A673 (cell line): Measurements from ENCODE around the gene COL4A6. TPM values are rescaled to one million over a fixed set of nuclear protein-coding genes. Genes with fewer than 3 reads are reported as not detected.

ENCODE experiments used
- BruUV-seq: library from RNA; stranded (reverse); fragments of 400-500 nt; replicated peaks from 2 replicates; lab custom pipeline; 2021; lab: Mats Ljungman, UMichigan
- CTCF ChIA-PET: fragments of 300-600 bp; sonication (Branson Sonifier 250); formaldehyde crosslinking; loops from one replicate; lab custom pipeline; 2022; ENCODE audit warnings: antibody characterized with exemption; lab: Charles Lee
- POLR2A ChIA-PET: fragments of 300-600 bp; sonication (Branson Sonifier 250); formaldehyde crosslinking; loops from one replicate; lab custom pipeline; 2022; ENCODE audit warnings: antibody characterized with exemption; ENCODE audit not compliant: low non-redundant PET; lab: Charles Lee
- DNase-seq: peaks from one replicate; pipeline ENCODE4 v3.0.0-alpha.2; 2015; ENCODE audit warnings: low spot score
- H3K27ac ChIP-seq: fragments of 200-600 bp; sonication (generic); 2 replicates; pipeline ENCODE4 v1.5.1; 2016; ENCODE audit warnings: mixed run types, low read depth, mild to moderate bottlenecking, mixed read lengths, antibody characterized with exemption, low read length; ENCODE audit not compliant: poor library complexity, severe bottlenecking
- H3K27me3 ChIP-seq: fragments of 200-600 bp; sonication (generic); replicated peaks from 2 replicates; pipeline ENCODE4 v1.6.1; 2017; ENCODE audit warnings: mixed run types, low read depth, mild to moderate bottlenecking, mixed read lengths, antibody characterized with exemption, low read length; ENCODE audit not compliant: insufficient read depth, poor library complexity
- H3K36me3 ChIP-seq: fragments of 200-600 bp; sonication (generic); 2 replicates; pipeline ENCODE4 v1.6.1; 2016; ENCODE audit warnings: mixed run types, mild to moderate bottlenecking, mixed read lengths, antibody characterized with exemption, low read length; ENCODE audit not compliant: insufficient read depth, poor library complexity, severe bottlenecking
- H3K4me1 ChIP-seq: fragments of 200-600 bp; sonication (generic); 2 replicates; pipeline ENCODE4 v1.6.1; 2017; ENCODE audit warnings: mixed run types, mild to moderate bottlenecking, mixed read lengths, antibody characterized with exemption, low read length; ENCODE audit not compliant: insufficient read depth, poor library complexity, severe bottlenecking
- H3K4me3 ChIP-seq: fragments of 200-600 bp; sonication (generic); 2 replicates; pipeline ENCODE4 v1.5.1; 2016; ENCODE audit warnings: low read depth, mixed run types, mild to moderate bottlenecking, mixed read lengths, low read length; ENCODE audit not compliant: poor library complexity, severe bottlenecking
- H3K9me3 ChIP-seq: fragments of 200-600 bp; sonication (generic); 2 replicates; pipeline ENCODE4 v1.6.1; 2016; ENCODE audit warnings: mixed run types, low read depth, mild to moderate bottlenecking, mixed read lengths, antibody characterized with exemption, low read length; ENCODE audit not compliant: poor library complexity, severe bottlenecking
- EZH2 ChIP-seq: fragments of 200-600 bp; sonication (generic); IDR thresholded peaks from 2 replicates; pipeline ENCODE4 v1.6.1; 2017; ENCODE audit warnings: borderline replicate concordance, low read depth, mild to moderate bottlenecking, mixed read lengths, antibody characterized with exemption, low read length; ENCODE audit not compliant: poor library complexity, severe bottlenecking
- intact Hi-C: fragments of 100-400 bp; cut with micrococcal nuclease; formaldehyde crosslinking; loops from one replicate; pipeline ENCODE4 v1.10.0; 2022; ENCODE audit not compliant: unreplicated experiment
- total RNA-seq: library from RNA; stranded (reverse); gene quantifications from 2 replicates; pipeline ENCODE4 v1.2.3, GENCODE V29; 2021
- TF ChIP-seq, protein P1 (sequence below): fragments of 300-800, 200-600 bp; sonication (generic); conservative IDR thresholded peaks from 2 replicates; pipeline ENCODE4 v1.5.1; 2017; ENCODE audit warnings: low read depth, mild to moderate bottlenecking, antibody characterized with exemption, low read length, moderate library complexity, mixed read lengths

Gene COL4A6
- total RNA-seq, 1 experiment from 2014 or later, result not detected

- CTCF ChIA-PET, result no interaction called here
- H3K36me3 ChIP-seq, result no peaks in the 10 kb centered on the region
- POLR2A ChIA-PET, result no interaction called here
- H3K27ac ChIP-seq, result no peak overlapping the region
- no peak for TF ChIP-seq EZH2
- TF ChIP-seq, protein P1, sequence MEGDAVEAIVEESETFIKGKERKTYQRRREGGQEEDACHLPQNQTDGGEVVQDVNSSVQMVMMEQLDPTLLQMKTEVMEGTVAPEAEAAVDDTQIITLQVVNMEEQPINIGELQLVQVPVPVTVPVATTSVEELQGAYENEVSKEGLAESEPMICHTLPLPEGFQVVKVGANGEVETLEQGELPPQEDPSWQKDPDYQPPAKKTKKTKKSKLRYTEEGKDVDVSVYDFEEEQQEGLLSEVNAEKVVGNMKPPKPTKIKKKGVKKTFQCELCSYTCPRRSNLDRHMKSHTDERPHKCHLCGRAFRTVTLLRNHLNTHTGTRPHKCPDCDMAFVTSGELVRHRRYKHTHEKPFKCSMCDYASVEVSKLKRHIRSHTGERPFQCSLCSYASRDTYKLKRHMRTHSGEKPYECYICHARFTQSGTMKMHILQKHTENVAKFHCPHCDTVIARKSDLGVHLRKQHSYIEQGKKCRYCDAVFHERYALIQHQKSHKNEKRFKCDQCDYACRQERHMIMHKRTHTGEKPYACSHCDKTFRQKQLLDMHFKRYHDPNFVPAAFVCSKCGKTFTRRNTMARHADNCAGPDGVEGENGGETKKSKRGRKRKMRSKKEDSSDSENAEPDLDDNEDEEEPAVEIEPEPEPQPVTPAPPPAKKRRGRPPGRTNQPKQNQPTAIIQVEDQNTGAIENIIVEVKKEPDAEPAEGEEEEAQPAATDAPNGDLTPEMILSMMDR, result no peak
- H3K27me3 ChIP-seq, result peaks cover 10% of the 10 kb centered on the region
- intact Hi-C loops, result no loop called here
- H3K4me1 ChIP-seq, result no peaks in the 10 kb centered on the region
- no peak overlapping the region for H3K4me3 ChIP-seq
- no peaks in the 10 kb centered on the region for H3K9me3 ChIP-seq
- BruUV-seq, result no TSS peak
- DNase-seq, result no peak
These were observed 127.7 kb downstream of the COL4A6 start for GRCh38 chrX:108310506-108310905.

DNA sequence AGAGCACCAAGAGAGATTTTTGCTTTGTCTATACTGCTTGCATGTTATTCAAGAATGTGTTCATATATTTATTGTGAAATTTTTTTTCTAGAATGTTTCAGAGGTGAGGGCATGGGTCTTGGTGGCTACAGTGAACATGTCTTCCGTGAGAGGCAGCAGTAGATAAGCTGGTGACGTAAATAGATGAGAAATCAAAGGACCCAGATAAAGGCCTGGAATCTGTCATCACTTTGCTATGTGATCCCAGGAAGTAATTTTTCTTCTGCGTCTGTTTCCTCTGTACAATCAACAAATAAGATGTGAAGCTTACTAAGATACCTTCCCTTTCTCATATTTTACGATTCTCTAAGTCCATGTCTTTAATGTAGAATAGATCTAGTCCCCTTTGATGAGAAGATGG is 129.1 kb downstream of the COL4A6 start:
- peaks cover 16% of the 10 kb centered on the region for H3K27me3 ChIP-seq
- CTCF ChIA-PET, result no interaction called here
- no peaks in the 10 kb centered on the region for H3K9me3 ChIP-seq
- H3K4me1 ChIP-seq, result no peaks in the 10 kb centered on the region
- no peak overlapping the region for H3K27ac ChIP-seq
- no peak for TF ChIP-seq EZH2
- no peaks in the 10 kb centered on the region for H3K36me3 ChIP-seq
- BruUV-seq, result no TSS peak
- intact Hi-C loops, result no loop called here
- POLR2A ChIA-PET, result no interaction called here
- no peak for DNase-seq
- no peak overlapping the region for H3K4me3 ChIP-seq

DNA sequence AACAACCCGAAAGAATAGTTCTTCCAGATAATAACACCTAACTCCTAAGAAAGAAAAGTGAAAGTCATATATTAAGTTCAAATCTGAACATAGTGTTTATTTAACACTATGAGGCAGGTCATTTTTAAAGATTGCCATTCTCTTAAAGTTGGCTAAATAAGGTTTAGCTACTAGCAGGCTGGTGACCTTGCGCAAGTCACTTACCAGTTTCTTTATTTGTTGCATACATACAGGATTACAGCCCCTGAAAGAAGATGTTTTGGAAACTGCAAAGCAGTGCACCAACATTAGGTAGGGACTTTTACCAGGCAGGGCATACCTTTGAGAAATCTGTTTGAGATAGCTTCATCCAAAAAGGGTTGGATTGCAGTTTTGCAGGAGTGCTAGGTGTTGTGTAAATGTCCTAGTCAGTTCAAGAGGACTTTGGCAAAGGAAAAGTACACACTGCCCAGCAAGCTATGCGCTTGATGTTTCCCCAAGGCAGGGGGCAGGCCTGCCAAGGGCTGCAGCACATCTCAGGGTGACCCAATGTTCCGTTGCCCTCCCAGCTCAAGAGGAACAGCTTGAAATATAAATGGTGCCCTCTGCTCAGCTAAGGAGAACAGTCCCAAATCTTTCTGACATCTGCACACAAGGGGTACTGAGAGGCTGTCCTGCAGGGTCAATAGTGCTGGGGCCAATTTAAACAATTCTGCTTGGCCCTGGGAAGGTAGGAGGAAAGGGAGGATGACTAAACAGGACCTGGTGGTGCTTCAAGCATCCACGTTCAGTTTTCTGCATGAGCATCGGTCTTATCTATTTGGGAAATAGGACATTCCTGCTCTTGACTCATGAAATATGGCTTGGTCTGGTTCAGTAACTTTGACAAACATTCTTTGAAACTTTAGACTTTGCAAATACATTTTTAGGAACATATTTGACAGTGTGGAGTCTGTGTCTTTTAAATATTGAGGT is 130.8 kb downstream of the COL4A6 start:
- TF ChIP-seq EZH2, result no peak
- intact Hi-C loops, result no loop called here

DNA sequence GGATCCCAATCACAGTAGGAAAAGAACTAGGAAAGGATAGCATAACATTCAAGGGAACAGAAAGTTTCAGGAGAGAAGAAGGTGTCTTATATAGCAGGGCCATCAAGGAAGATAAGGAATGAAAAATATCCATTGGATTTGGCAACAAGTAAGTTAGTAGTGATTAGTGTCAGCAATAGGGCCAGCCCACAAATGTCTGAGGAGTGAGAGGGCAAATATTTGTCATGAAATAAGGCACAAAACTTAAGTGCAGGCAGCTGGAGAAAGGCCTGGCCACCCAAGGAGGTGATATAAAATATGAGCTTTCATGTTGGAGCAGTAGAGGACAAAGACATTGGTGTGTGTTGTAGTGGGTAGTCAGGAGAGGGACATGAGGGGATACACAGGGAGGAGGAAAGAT is 132.1 kb downstream of the COL4A6 start:
- H3K4me1 ChIP-seq, result no peaks in the 10 kb centered on the region
- peaks cover 20% of the 10 kb centered on the region for H3K27me3 ChIP-seq
- ChIA-PET CTCF (no interaction called here), POLR2A (no interaction called here)
- intact Hi-C loops, result no loop called here
- H3K4me3 ChIP-seq, result no peak overlapping the region
- no peaks in the 10 kb centered on the region for H3K9me3 ChIP-seq
- DNase-seq, result no peak
- H3K36me3 ChIP-seq, result no peaks in the 10 kb centered on the region
- no peak overlapping the region for H3K27ac ChIP-seq
- TF ChIP-seq, protein P1, result no peak
- no peak for TF ChIP-seq EZH2
- BruUV-seq, result no TSS peak

More for the DNA sequence above, 130.8 kb downstream of the COL4A6 start:
- H3K9me3 ChIP-seq, result no peaks in the 10 kb centered on the region
- no peak overlapping the region for H3K4me3 ChIP-seq
- DNase-seq, result no peak
- no TSS peak for BruUV-seq
- no peak overlapping the region for H3K27ac ChIP-seq
- H3K27me3 ChIP-seq, result peaks cover 21% of the 10 kb centered on the region
- ChIA-PET POLR2A (no interaction called here), CTCF (no interaction called here)
- H3K36me3 ChIP-seq, result no peaks in the 10 kb centered on the region
- no peaks in the 10 kb centered on the region for H3K4me1 ChIP-seq
